Liver (tissue), 9 donors: Measurements from ENCODE around the gene TBC1D5. TPM values are rescaled to one million over a fixed set of nuclear protein-coding genes. Genes with fewer than 3 reads are reported as not detected.
A peak's percentile ranks its signal among the peaks of the same experiment; 100 is the strongest.
"Not testable (repeated sequence)": the region's sequence is repeated elsewhere in the genome, so short reads cannot be mapped to it uniquely, and the experiment has no call there.

ENCODE experiments used
- DNase-seq: peaks from one replicate; pipeline ENCODE4 v3.0.0-alpha.2; 2017; ENCODE audit warnings: low spot score
- H3K27ac ChIP-seq, 2 donors: one replicate each; pipeline ENCODE4 v1.7.0; 2013; ENCODE audit warnings: inconsistent platforms in 2 of 2, low read length in 2 of 2, control low read depth in 1 of 2, low read depth in 1 of 2, mild to moderate bottlenecking in 1 of 2
- H3K27me3 ChIP-seq, 4 donors: one replicate each; pipeline versions ENCODE4 v1.6.1 to v1.7.0; 2013; ENCODE audit warnings: low read length in 3 of 4, inconsistent platforms in 1 of 4, mild to moderate bottlenecking in 1 of 4, moderate library complexity in 1 of 4; ENCODE audit not compliant: control insufficient read depth in 4 of 4, insufficient read depth in 4 of 4
- H3K36me3 ChIP-seq, 4 donors: one replicate each; pipeline versions ENCODE4 v1.6.1 to v1.7.0; 2013; ENCODE audit warnings: low read length in 3 of 4, mild to moderate bottlenecking in 3 of 4, low read depth in 1 of 4, moderate library complexity in 1 of 4; ENCODE audit not compliant: control insufficient read depth in 4 of 4, insufficient read depth in 3 of 4
- H3K4me1 ChIP-seq, 4 donors: one replicate each; pipeline versions ENCODE4 v1.6.1 to v1.7.0; 2013; ENCODE audit warnings: low read length in 3 of 4, mild to moderate bottlenecking in 3 of 4, moderate library complexity in 1 of 4; ENCODE audit not compliant: control insufficient read depth in 4 of 4, insufficient read depth in 4 of 4
- H3K4me3 ChIP-seq, 3 donors: one replicate each; pipeline versions ENCODE4 v1.6.1 to v1.7.0; 2013; ENCODE audit warnings: low read length in 3 of 3, control low read depth in 1 of 3, low read depth in 1 of 3, mild to moderate bottlenecking in 1 of 3
- H3K9ac ChIP-seq, 2 donors: one replicate each; pipeline ENCODE4 v1.7.0; 2013; ENCODE audit warnings: low read length in 2 of 2, mild to moderate bottlenecking in 2 of 2, moderate library complexity in 2 of 2, control low read depth in 1 of 2, low read depth in 1 of 2
- H3K9me3 ChIP-seq, 4 donors: one replicate each; pipeline versions ENCODE4 v1.6.1 to v1.7.0; 2013; ENCODE audit warnings: low read length in 3 of 4; ENCODE audit not compliant: control insufficient read depth in 4 of 4
- EGR1 ChIP-seq, 2 donors: IDR thresholded peaks; 2 replicates each; pipeline ENCODE4 v1.6.1; 2016 to 2018; ENCODE audit warnings: antibody characterized with exemption in 2 of 2, low read depth in 2 of 2
- FOXA1 ChIP-seq: IDR thresholded peaks from 2 replicates; pipeline ENCODE4 v1.6.1; 2016; ENCODE audit warnings: antibody characterized with exemption
- FOXA2 ChIP-seq: IDR thresholded peaks from 2 replicates; pipeline ENCODE4 v1.6.1; 2016; ENCODE audit warnings: antibody characterized with exemption
- GABPA ChIP-seq, 2 donors: IDR thresholded peaks in 1 of 2; conservative IDR thresholded peaks in 1 of 2; 2 replicates each; pipeline ENCODE4 v1.6.1; 2016; ENCODE audit warnings: antibody characterized with exemption in 2 of 2, mild to moderate bottlenecking in 1 of 2, moderate library complexity in 1 of 2
- HNF4A ChIP-seq, 2 donors: conservative IDR thresholded peaks; 2 replicates each; pipeline ENCODE4 v1.6.1; 2016; ENCODE audit warnings: antibody characterized with exemption in 2 of 2, mild to moderate bottlenecking in 2 of 2
- HNF4G ChIP-seq: IDR thresholded peaks from 2 replicates; pipeline ENCODE4 v1.6.1; 2016; ENCODE audit warnings: antibody characterized with exemption
- JUND ChIP-seq, 2 donors: IDR thresholded peaks; 2 replicates each; pipeline ENCODE4 v1.6.1; 2016; ENCODE audit warnings: antibody characterized with exemption in 2 of 2
- NR2F2 ChIP-seq: IDR thresholded peaks from 2 replicates; pipeline ENCODE4 v1.6.1; 2016; ENCODE audit warnings: antibody characterized with exemption
- RAD21 ChIP-seq, 2 donors: IDR thresholded peaks; 2 replicates each; pipeline ENCODE4 v1.6.1; 2016; ENCODE audit warnings: antibody characterized with exemption in 2 of 2, mild to moderate bottlenecking in 2 of 2
- RXRA ChIP-seq, 2 donors: IDR thresholded peaks; 2 replicates each; pipeline ENCODE4 v1.6.1; 2017 to 2018; ENCODE audit warnings: antibody characterized with exemption in 2 of 2, mild to moderate bottlenecking in 1 of 2
- SP1 ChIP-seq: IDR thresholded peaks from 2 replicates; pipeline ENCODE4 v1.6.1; 2018; ENCODE audit warnings: antibody characterized with exemption, mild to moderate bottlenecking
- YY1 ChIP-seq: IDR thresholded peaks from 2 replicates; pipeline ENCODE4 v1.6.1; 2016; ENCODE audit warnings: antibody characterized with exemption, mild to moderate bottlenecking
- WGBS: extraction: QIAGEN DNeasy Blood & Tissue Kit; methylation state at CpG from one replicate; pipeline ENCODE4 v1.1.7; 2013; 5-methylcytosine and 5-hydroxymethylcytosine counted together
- polyA plus RNA-seq, 2 donors: library from polyadenylated mRNA; stranded (reverse) in 1 of 2; unstranded in 1 of 2; fragments of 200-250 nt in 1 of 2; fragments of >200 nt in 1 of 2; fragmentation: Nextera tagmentation in 1 of 2; extraction: Ambion mirVana in 1 of 2; gene quantifications; one replicate each; pipeline versions ENCODE4 v1.2.1 to v1.2.3, GENCODE V29; 2013 to 2015
- total RNA-seq, 2 donors: library from RNA; depleted of rRNA; stranded (reverse); fragments of >200 nt; gene quantifications; one replicate each; pipeline ENCODE4 v1.2.3, GENCODE V29; 2014
- TF ChIP-seq, protein P1 (sequence below): IDR thresholded peaks from 2 replicates; pipeline ENCODE4 v1.6.1; 2016; ENCODE audit warnings: antibody characterized with exemption
- TF ChIP-seq, protein P2 (sequence below): IDR thresholded peaks from 2 replicates; pipeline ENCODE4 v1.6.1; 2016; ENCODE audit warnings: antibody characterized with exemption, mild to moderate bottlenecking
- TF ChIP-seq, protein P3 (sequence below): fragments of 150-350 bp; IDR thresholded peaks from 2 replicates; pipeline ENCODE4 v1.5.1; 2017; ENCODE audit warnings: improper control_type of control experiment, low read depth, low read length; ENCODE audit not compliant: missing input control
- TF ChIP-seq, protein P4 (sequence below): IDR thresholded peaks from 2 replicates; pipeline ENCODE4 v1.6.1; 2016; ENCODE audit warnings: antibody characterized with exemption
- donor health status: healthy.
- donor health status: healthy.
- donor health status: healthy.
- donor health status: healthy.
- donor health status: healthy.

The TBC1D5 gene
- total and polyA plus RNA-seq, 4 donors: 9.1 to 45.6 (median 25.6) TPM

DNA sequence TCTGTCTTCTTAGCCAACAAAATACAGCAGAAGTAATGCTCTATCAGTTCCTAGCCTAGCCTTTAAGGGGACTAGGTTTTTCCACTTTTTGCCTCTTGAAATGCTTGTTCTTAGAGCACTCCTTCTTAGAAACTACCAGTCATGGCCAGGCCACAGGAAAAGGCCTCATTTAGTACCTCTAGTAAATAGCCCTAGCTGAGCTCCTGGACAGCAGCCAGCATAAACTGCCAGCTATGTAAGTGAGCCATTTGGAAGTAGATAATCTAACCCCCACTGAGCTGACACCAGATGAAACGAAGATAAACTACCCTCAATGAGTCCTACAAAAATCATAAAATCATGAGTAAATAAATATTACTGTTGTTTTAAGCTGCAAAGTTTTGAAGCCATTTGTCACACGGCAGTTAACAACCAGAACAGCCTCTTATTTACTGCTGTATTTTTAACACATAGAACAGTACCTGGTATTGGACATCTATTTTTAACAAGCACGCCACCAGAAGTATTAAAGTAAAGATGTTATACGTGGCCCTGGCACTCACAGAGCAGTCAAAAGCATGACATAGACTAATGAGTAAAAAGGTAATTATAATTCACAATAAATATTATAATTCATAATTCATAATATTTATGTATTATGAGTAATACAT, 12.0 kb downstream of the TBC1D5 start:
- H3K9me3 ChIP-seq: no peaks in the 10 kb centered on the region
- no peaks in the 10 kb centered on the region for H3K27me3 ChIP-seq
- H3K4me1 ChIP-seq: no peaks in the 10 kb centered on the region
- H3K4me3 ChIP-seq: no peak overlapping the region
- no peak overlapping the region for H3K27ac ChIP-seq
- DNase-seq: peak; percentile 55
- TF ChIP-seq FOXA2 (no peak), HNF4G (no peak), RXRA (IDR thresholded peaks at IDR 0.05) (no peak), SP1 (no peak), HNF4A (conservative IDR thresholded peaks at IDR 0.05) (no peak), NR2F2 (no peak), GABPA (IDR thresholded peaks at IDR 0.05 in 1 of 2, conservative IDR thresholded peaks at IDR 0.05 in 1 of 2) (no peak), JUND (IDR thresholded peaks at IDR 0.05) (no peak), RAD21 (IDR thresholded peaks at IDR 0.05) (no peak), YY1 (no peak)
- TF ChIP-seq, protein P1, sequence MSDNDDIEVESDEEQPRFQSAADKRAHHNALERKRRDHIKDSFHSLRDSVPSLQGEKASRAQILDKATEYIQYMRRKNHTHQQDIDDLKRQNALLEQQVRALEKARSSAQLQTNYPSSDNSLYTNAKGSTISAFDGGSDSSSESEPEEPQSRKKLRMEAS: no peak
- TF ChIP-seq, protein P2, sequence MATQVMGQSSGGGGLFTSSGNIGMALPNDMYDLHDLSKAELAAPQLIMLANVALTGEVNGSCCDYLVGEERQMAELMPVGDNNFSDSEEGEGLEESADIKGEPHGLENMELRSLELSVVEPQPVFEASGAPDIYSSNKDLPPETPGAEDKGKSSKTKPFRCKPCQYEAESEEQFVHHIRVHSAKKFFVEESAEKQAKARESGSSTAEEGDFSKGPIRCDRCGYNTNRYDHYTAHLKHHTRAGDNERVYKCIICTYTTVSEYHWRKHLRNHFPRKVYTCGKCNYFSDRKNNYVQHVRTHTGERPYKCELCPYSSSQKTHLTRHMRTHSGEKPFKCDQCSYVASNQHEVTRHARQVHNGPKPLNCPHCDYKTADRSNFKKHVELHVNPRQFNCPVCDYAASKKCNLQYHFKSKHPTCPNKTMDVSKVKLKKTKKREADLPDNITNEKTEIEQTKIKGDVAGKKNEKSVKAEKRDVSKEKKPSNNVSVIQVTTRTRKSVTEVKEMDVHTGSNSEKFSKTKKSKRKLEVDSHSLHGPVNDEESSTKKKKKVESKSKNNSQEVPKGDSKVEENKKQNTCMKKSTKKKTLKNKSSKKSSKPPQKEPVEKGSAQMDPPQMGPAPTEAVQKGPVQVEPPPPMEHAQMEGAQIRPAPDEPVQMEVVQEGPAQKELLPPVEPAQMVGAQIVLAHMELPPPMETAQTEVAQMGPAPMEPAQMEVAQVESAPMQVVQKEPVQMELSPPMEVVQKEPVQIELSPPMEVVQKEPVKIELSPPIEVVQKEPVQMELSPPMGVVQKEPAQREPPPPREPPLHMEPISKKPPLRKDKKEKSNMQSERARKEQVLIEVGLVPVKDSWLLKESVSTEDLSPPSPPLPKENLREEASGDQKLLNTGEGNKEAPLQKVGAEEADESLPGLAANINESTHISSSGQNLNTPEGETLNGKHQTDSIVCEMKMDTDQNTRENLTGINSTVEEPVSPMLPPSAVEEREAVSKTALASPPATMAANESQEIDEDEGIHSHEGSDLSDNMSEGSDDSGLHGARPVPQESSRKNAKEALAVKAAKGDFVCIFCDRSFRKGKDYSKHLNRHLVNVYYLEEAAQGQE: no peak
- TF ChIP-seq, protein P3, sequence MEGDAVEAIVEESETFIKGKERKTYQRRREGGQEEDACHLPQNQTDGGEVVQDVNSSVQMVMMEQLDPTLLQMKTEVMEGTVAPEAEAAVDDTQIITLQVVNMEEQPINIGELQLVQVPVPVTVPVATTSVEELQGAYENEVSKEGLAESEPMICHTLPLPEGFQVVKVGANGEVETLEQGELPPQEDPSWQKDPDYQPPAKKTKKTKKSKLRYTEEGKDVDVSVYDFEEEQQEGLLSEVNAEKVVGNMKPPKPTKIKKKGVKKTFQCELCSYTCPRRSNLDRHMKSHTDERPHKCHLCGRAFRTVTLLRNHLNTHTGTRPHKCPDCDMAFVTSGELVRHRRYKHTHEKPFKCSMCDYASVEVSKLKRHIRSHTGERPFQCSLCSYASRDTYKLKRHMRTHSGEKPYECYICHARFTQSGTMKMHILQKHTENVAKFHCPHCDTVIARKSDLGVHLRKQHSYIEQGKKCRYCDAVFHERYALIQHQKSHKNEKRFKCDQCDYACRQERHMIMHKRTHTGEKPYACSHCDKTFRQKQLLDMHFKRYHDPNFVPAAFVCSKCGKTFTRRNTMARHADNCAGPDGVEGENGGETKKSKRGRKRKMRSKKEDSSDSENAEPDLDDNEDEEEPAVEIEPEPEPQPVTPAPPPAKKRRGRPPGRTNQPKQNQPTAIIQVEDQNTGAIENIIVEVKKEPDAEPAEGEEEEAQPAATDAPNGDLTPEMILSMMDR: no peak
- TF ChIP-seq, protein P4, sequence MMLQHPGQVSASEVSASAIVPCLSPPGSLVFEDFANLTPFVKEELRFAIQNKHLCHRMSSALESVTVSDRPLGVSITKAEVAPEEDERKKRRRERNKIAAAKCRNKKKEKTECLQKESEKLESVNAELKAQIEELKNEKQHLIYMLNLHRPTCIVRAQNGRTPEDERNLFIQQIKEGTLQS: no peak
- no peak overlapping the region for H3K9ac ChIP-seq
- WGBS: 80% methylated on average over 4 of the region's 4 CpGs
- peaks cover 0 to 6% (median 3%) of the 10 kb centered on the region in 4 donors for H3K36me3 ChIP-seq

DNA sequence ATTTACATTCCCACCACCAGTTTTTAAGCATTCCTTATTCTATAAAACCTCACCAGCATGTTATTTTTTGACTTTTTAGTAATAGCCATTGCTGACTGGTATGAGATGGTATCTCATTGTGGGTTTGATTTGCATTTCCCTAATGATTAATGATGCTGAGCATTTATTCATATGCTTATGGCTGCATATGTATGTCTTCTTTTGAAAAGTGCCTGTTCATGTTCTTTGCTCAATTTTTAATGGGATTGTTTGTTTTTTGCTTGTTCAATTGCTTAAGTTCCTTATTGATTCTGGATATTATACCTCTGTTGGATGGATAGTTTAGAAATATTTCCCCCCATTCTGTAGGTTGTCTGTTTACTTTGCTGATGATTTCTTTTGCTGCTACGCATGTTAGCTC, 16.1 kb downstream of the TBC1D5 start:
- H3K36me3 ChIP-seq: peaks cover 0 to 6% (median 1%) of the 10 kb centered on the region in 4 donors
- TF ChIP-seq, protein P2: no peak
- TF ChIP-seq JUND (IDR thresholded peaks at IDR 0.05) (no peak), NR2F2 (no peak), FOXA2 (no peak), GABPA (IDR thresholded peaks at IDR 0.05 in 1 of 2, conservative IDR thresholded peaks at IDR 0.05 in 1 of 2) (no peak), EGR1 (IDR thresholded peaks at IDR 0.05; ENCODE audit: low read depth in 2 of 2) (no peak), YY1 (no peak), RXRA (IDR thresholded peaks at IDR 0.05) (no peak), HNF4A (conservative IDR thresholded peaks at IDR 0.05) (no peak), HNF4G (no peak), SP1 (no peak), FOXA1 (no peak), RAD21 (IDR thresholded peaks at IDR 0.05) (no peak)
- TF ChIP-seq, protein P1: no peak
- TF ChIP-seq, protein P4: no peak
- WGBS: 99% methylated on average over 1 of the region's 1 CpG

DNA sequence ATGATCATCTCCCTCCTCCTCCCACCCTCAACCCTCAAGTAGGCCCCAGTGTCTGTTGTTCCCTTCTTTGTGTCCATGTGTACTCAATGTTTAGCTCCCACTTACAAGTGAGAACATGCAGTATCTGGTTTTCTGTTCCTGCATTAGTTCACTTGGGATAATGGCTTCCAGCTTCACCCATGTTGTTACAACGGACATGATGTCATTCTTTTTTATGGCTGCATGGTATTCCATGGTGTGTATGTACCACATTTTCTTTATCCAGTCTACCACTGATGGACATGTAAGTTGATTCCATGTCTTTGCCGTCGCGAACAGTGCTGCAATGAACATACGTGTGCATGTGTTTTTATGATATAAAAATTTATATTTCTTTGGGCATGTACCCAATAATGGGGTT, 16.6 kb downstream of the TBC1D5 start:
- 97% methylated on average over 5 of the region's 5 CpGs for WGBS

More for the DNA sequence above, 16.1 kb downstream of the TBC1D5 start:
- H3K4me3 ChIP-seq: no peak overlapping the region
- H3K27ac ChIP-seq: no peak overlapping the region
- H3K9me3 ChIP-seq: no peaks in the 10 kb centered on the region
- H3K9ac ChIP-seq: no peak overlapping the region
- DNase-seq: no peak
- H3K4me1 ChIP-seq: no peaks in the 10 kb centered on the region
- no peaks in the 10 kb centered on the region for H3K27me3 ChIP-seq

More for the DNA sequence above, 16.6 kb downstream of the TBC1D5 start:
- DNase-seq, H3K27me3 ChIP-seq, H3K36me3 ChIP-seq, H3K9ac ChIP-seq, H3K9me3 ChIP-seq, H3K27ac ChIP-seq, H3K4me1 ChIP-seq, H3K4me3 ChIP-seq: not testable (repeated sequence)
